Naive thymus-derived CD8-positive, alpha-beta T cell (primary cell): ENCODE data around the gene CTPS2. TPM values are rescaled to one million over a fixed set of nuclear protein-coding genes. Genes with fewer than 3 reads are reported as not detected.
"Not testable (repeated sequence)": the region's sequence is repeated elsewhere in the genome, so short reads cannot be mapped to it uniquely, and the experiment has no call there.

ENCODE experiments used
- ATAC-seq, 2 donors: fragments of 150-1000 bp; cut with Tn5 transposase in 1 of 2; sonication (Bioruptor Pico), chemical (Tn5 transposase) in 1 of 2; 1 replicate in 1 of 2; 2 replicates in 1 of 2; pipeline ENCODE4 v1.10.0; 2021; ENCODE audit warnings: mild to moderate bottlenecking in 2 of 2, moderate library complexity in 2 of 2
- POLR2A ChIA-PET: fragments of 350-600 bp; sonication (Branson Sonifier 250); formaldehyde crosslinking; loops from one replicate; lab custom pipeline; 2021; ENCODE audit warnings: antibody characterized with exemption; lab: Charles Lee
- DNase-seq, 10 donors: peaks; one replicate each; pipeline versions ENCODE4 v3.0.0 to v3.0.0-alpha.2; 2020 to 2022
- H3K27ac Mint-ChIP-seq, 10 donors: one replicate each; pipeline ENCODE4 v1.8.0; 2020 to 2022; ENCODE audit warnings: mild to moderate bottlenecking in 10 of 10, mixed read lengths in 10 of 10, moderate library complexity in 4 of 10, inconsistent platforms in 1 of 10
- H3K27me3 Mint-ChIP-seq, 5 donors: one replicate each; pipeline ENCODE4 v1.8.0; 2021 to 2022; ENCODE audit warnings: mixed read lengths in 5 of 5
- H3K36me3 Mint-ChIP-seq, 3 donors: one replicate each; pipeline ENCODE4 v1.8.0; 2020 to 2022; ENCODE audit warnings: mixed read lengths in 3 of 3, mild to moderate bottlenecking in 2 of 3, inconsistent platforms in 1 of 3
- H3K4me1 Mint-ChIP-seq, 4 donors: one replicate each; pipeline ENCODE4 v1.8.0; 2021 to 2022; ENCODE audit warnings: mixed read lengths in 4 of 4
- H3K4me3 Mint-ChIP-seq, 10 donors: one replicate each; pipeline ENCODE4 v1.8.0; 2020 to 2022; ENCODE audit warnings: mild to moderate bottlenecking in 10 of 10, mixed read lengths in 10 of 10, moderate library complexity in 6 of 10, inconsistent platforms in 1 of 10
- H3K9me3 Mint-ChIP-seq, 9 donors: one replicate each; pipeline ENCODE4 v1.8.0; 2020 to 2022; ENCODE audit warnings: mixed read lengths in 9 of 9, mild to moderate bottlenecking in 3 of 9, inconsistent platforms in 1 of 9, moderate library complexity in 1 of 9
- polyA plus RNA-seq, 3 donors: library from polyadenylated mRNA; unstranded; fragments of 300-500 nt; fragmentation: Illumina TruSeq; gene quantifications; one replicate each; pipeline ENCODE4 v1.2.3, GENCODE V29; 2021
- total RNA-seq, 8 experiments: library from RNA in 2 of 8; stranded (reverse) in 2 of 8; gene quantifications; one replicate each; pipeline ENCODE4 v1.2.3 and lab custom pipeline; 2021 to 2026

The CTPS2 gene
- total and polyA plus RNA-seq, 5 experiments from 2014 or later, result 4.3 to 8.2 (median 5.0) TPM

DNA sequence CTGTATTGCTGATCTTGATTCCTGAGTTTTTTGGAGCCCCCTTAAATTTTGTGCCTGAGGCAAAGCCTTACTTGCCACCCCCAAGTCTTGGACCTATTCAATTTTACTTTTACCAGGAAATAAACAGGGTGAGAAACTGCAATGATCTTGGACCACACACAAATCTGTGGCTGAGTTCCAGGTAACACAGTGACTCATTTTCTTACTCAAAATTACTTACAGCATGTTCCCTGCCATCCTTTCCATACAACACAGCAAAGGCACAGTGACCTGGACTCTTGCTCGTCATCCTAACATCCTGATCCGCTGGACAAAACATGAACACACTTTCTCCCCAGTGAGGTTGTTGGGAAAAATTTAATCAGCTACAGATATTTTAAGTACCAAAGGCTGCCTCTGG, 123.3 kb downstream of the CTPS2 start:
- no peak overlapping the region for H3K27ac Mint-ChIP-seq
- DNase-seq (no peak), ATAC-seq (no peak)
- POLR2A ChIA-PET, result no interaction called here
- no peaks in the 10 kb centered on the region for H3K9me3 Mint-ChIP-seq
- no peak overlapping the region for H3K4me3 Mint-ChIP-seq
- peaks cover 10 to 25% (median 14%) of the 10 kb centered on the region in 3 donors for H3K36me3 Mint-ChIP-seq
- peaks cover 3 to 14% (median 8%) of the 10 kb centered on the region in 4 donors for H3K4me1 Mint-ChIP-seq
- H3K27me3 Mint-ChIP-seq, result no peaks in the 10 kb centered on the region

DNA sequence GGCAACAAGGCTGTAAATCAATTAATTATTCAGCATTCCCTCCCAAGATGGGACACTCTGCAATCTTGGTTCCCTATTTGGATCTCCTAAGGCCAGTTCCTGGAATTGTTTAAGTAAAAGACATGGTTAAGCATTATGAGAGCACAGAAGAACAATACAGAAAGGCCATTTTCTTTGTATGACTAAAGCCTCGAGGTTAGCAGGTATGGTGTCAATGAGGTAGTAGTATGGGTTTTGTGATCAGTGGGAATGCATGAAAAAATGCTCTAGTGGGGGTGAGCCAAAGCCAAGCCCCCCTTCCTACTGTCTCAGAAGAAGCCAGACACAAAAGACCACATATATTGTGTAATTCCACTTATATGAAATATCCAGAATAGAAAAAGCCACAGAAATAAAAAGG, 124.2 kb downstream of the CTPS2 start:
- H3K36me3 Mint-ChIP-seq, result peaks cover 10 to 25% (median 14%) of the 10 kb centered on the region in 3 donors
- H3K27ac Mint-ChIP-seq, result no peak overlapping the region

DNA sequence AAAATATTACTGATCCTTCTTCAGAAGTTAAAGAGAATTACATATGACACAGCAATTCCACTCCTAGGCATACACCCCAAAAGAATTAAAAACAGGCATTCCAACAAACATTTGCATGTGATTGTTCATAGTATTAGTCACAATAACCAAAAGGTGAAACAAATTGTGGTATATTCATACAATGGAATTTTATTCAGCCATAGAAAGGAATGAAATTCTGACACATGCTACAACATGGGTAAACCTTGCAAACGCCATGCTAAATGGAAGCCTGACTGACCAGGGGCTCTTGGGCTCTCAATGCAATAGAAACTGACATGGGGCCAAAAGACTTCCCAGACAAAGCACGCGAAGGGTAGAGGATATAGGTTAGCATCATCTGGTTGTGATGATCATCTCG, 124.6 kb downstream of the CTPS2 start:
- ATAC-seq (no peak), DNase-seq (no peak)
- H3K4me1 Mint-ChIP-seq, result peaks cover 0 to under 1% (median under 1%) of the 10 kb centered on the region in 4 donors
- H3K27me3 Mint-ChIP-seq, result no peaks in the 10 kb centered on the region
- peaks cover 0 to 8% (median 0%) of the 10 kb centered on the region in 9 donors for H3K9me3 Mint-ChIP-seq
- H3K36me3 Mint-ChIP-seq, result peaks cover 10 to 25% (median 14%) of the 10 kb centered on the region in 3 donors
- H3K27ac Mint-ChIP-seq, result no peak overlapping the region
- no peak overlapping the region for H3K4me3 Mint-ChIP-seq
- POLR2A ChIA-PET, result no interaction called here

More for the DNA sequence above, 124.2 kb downstream of the CTPS2 start:
- DNase-seq (no peak), ATAC-seq (no peak)
- POLR2A ChIA-PET, result no interaction called here
- Mint-ChIP-seq H3K27me3 (no peaks in the 10 kb centered on the region), H3K4me1 (peaks cover 0 to 5% (median 1%) of the 10 kb centered on the region in 4 donors), H3K4me3 (no peak overlapping the region), H3K9me3 (peaks cover 0 to 6% (median 0%) of the 10 kb centered on the region in 9 donors)

DNA sequence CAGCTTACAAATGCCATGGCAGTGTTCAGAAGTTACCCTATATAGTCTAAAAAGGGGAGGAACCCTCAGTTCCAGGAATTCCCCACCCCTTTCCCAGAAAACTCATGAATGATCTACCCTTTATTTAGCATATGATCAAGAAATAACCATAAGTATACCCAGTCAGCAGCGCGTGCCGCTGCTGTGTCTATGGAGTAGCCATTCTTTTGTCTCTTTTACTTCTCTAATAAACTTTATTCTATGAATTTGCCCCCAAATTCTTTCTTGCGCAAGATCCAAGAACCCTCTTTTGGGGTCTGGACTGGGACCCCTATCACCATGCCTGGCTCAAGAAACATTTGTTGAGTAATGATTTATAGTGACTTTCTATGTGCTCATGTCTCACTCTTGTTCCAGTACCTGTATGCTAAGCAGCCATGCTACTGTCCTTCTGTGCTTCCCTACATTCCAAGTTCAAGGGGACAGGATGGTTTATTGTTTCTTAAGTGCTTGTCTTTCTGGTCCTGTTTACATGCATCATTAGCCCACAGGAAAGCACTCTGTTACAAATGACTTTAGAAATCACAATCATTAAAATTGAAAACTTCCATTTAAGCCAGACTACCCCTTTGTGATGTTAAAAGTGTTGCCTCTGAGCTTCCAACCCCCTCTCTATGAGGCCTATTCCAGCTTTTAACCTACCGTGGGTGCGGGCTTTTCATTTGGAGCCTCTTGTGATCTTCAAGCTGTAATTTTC, 125.9 kb downstream of the CTPS2 start:
- Mint-ChIP-seq H3K36me3 (peaks cover 9 to 22% (median 10%) of the 10 kb centered on the region in 3 donors), H3K27me3 (no peaks in the 10 kb centered on the region), H3K27ac (no peak overlapping the region), H3K4me1 (no peaks in the 10 kb centered on the region), H3K9me3 (peaks cover 0 to 18% (median 0%) of the 10 kb centered on the region in 9 donors), H3K4me3 (no peak overlapping the region)
- DNase-seq, result no peak
- POLR2A ChIA-PET, result no interaction called here
- ATAC-seq, result no peak

DNA sequence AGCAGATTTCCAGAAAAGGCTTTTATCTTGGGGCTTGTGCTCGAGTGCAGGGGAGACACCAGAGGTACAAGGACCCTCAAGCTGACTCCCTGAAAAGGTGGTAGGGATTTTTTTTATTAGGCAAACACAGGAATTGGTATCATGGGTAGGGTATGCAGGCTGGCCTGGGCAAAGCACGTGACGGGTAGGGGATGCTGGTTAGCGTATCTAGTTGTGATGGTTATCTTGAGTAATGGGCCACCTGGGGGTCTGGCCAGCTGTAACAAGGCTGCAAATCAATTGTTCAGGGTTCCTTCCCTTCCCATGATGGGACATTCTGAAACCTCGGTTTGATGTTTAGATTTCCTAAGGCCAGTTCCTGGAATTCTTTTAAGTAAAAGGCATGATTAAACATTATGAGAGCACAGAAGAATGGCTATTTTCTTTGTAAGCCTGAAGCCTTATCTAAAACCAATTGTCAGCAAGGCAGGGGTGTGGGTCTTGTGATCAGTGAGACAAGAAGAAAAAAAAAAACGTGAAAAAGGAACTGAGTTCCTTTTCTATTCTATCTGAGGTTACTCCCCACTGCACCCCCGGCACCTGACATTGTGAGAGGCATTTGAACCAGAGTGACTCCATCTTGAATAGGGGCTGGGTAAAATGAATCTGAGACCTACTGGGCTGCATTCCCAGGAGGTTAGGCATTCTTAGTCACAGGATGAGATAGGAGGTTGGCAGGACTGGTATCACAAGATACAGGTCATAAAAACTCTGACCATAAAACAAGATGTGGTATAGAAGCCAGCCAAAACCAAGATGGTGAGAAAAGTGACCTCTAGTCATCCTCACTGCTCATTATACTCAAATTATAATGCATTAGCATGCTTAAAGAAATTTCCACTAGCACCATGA, 126.7 kb downstream of the CTPS2 start:
- peak overlapping the region in 1 of 10 donors; percentile 5 for H3K27ac Mint-ChIP-seq
- peaks cover 9 to 17% (median 10%) of the 10 kb centered on the region in 3 donors for H3K36me3 Mint-ChIP-seq
- H3K27me3 Mint-ChIP-seq, result no peaks in the 10 kb centered on the region
- DNase-seq (no peak), ATAC-seq (no peak)
- no peak overlapping the region for H3K4me3 Mint-ChIP-seq
- H3K4me1 Mint-ChIP-seq, result no peaks in the 10 kb centered on the region
- POLR2A ChIA-PET, result no interaction called here
- H3K9me3 Mint-ChIP-seq, result peaks cover 0 to 25% (median 0%) of the 10 kb centered on the region in 9 donors

DNA sequence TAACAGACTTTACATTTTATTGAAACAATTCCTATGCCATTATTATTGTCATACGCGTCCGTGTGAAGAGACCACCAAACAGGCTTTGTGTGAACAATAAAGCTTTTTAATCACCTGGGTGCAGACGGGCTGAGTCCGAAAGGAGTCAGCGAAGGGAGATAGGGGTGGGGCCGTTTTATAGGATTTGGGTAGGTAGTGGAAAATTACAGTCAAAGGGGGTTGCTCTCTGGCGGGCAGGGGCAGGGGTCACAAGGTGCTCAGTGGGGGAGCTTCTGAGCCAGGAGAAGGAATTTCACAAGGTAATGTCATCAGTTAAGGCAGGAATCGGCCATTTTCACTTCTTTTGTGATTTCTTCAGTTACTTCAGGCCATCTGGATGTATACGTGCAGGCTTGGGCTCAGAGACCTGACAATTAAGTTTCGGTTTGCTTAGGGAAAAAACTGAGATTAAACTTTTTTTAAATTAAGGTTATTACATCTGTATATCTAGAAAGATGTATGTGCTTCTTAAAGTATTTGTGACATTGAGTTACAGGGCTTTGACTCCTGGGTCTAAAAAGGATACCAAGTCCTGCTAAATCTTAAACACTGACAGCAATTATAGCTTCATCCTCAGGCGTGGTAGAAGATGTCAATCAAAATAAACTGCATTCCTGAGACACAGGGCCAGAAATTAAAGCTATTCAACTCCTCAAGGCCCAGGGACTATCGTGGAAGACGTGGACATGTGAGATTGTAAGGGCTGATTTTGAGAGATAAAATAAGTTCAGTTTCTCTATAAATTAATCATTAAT, 132.3 kb downstream of the CTPS2 start:
- Mint-ChIP-seq H3K27ac (peak overlapping the region in 2 of 10 donors; percentile 37 to 45), H3K9me3 (peaks cover 0 to 30% (median 0%) of the 10 kb centered on the region in 9 donors)
- H3K36me3 Mint-ChIP-seq, H3K4me1 Mint-ChIP-seq, H3K27me3 Mint-ChIP-seq, H3K4me3 Mint-ChIP-seq, ATAC-seq, DNase-seq: not testable (repeated sequence)
- POLR2A ChIA-PET, result interaction anchor here (0.6 kb wide), 1 partner anchor 134 kb away, joined by 4 read pairs; no protein-coding TSS in a partner anchor

DNA sequence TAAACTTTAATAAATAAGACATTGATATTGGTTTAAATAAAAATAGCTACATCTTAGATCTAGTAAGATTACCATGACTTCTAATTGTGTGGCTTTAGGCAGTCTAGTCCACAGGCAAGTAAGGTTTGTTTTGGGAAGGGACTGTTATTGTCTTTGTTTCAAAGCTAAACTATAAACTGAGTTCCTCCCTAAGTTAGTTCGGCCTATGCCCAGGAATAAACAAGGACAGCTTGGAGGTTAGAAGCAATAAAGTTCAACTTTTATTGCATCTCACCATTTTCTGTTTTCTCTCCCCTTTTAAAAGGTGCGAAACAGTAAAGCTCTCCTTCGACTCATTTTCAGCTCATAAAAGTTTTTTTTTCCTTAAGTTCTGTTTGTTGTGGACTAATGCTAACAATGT, 133.0 kb downstream of the CTPS2 start:
- POLR2A ChIA-PET, result interaction anchor here (0.6 kb wide), 2 partner anchors 16 to 134 kb away, joined by 4 to 5 read pairs; no protein-coding TSS in a partner anchor
- no peak overlapping the region for H3K4me3 Mint-ChIP-seq
- peaks cover 0 to 30% (median 0%) of the 10 kb centered on the region in 9 donors for H3K9me3 Mint-ChIP-seq
- peaks cover 0 to 9% (median 0%) of the 10 kb centered on the region in 3 donors for H3K36me3 Mint-ChIP-seq
- peak overlapping the region in 1 of 10 donors; percentile 37 for H3K27ac Mint-ChIP-seq
- DNase-seq (no peak), ATAC-seq (no peak)
- H3K27me3 Mint-ChIP-seq, result no peaks in the 10 kb centered on the region
- H3K4me1 Mint-ChIP-seq, result no peaks in the 10 kb centered on the region

DNA sequence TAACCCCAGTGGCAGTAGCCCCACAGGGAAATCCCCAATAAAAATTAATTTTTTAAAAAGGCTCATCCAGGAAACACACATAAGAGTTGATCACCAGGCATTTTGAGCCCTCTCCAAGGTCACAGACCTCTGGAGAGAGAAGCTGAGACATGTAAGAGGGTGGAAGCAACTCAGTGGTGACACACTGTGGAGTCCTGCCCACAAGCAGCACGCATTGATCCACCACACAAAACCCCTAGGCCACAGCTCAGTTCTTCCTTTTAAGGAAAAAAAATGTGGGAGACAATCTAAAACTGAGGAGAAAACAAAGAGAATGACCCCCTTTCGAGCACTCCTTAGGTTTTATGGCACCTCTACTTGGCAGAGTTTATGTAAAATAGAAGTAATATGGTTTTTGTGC, 134.3 kb downstream of the CTPS2 start:
- no peak for DNase-seq
- H3K27me3 Mint-ChIP-seq, result no peaks in the 10 kb centered on the region
- H3K27ac Mint-ChIP-seq, result no peak overlapping the region
- peaks cover 0 to 9% (median 0%) of the 10 kb centered on the region in 3 donors for H3K36me3 Mint-ChIP-seq
- peaks cover 0 to 3% (median 0%) of the 10 kb centered on the region in 4 donors for H3K4me1 Mint-ChIP-seq
- ATAC-seq, result no peak
- peaks cover 0 to 26% (median 0%) of the 10 kb centered on the region in 9 donors for H3K9me3 Mint-ChIP-seq
- POLR2A ChIA-PET, result no interaction called here
- no peak overlapping the region for H3K4me3 Mint-ChIP-seq

DNA sequence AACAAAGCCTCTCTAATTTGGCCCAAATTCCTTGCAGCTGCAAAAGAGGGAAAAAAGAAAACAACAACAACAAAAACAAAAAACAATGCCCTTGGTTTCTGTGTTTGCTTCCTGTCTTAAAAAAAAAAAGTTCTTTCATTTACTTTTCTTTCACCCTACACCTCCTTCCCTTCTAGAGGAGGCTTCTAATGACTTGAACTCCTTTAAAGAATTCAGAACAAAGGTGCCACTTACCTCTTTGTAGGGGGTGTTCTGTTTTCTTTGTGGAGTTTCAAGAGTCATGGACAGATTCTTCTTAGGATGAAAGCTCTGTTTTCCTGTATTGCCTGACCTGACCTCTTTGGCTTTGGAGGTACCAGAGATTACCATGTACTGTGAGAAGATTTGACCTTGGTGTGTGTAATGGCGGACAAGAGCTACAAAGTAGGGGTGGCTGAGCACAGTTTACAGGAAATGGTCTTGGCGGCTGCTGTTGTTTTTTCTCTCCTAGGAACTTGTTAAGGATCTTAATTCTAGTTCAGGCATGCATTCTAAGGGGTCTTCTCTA, 134.9 kb downstream of the CTPS2 start:
- H3K4me3 Mint-ChIP-seq, result no peak overlapping the region
- ATAC-seq (no peak), DNase-seq (no peak)
- POLR2A ChIA-PET, result no interaction called here
- H3K27me3 Mint-ChIP-seq, result no peaks in the 10 kb centered on the region
- H3K36me3 Mint-ChIP-seq, result peaks cover 0 to 9% (median 0%) of the 10 kb centered on the region in 3 donors
- peaks cover 0 to 3% (median 0%) of the 10 kb centered on the region in 4 donors for H3K4me1 Mint-ChIP-seq
- H3K9me3 Mint-ChIP-seq, result peaks cover 0 to 19% (median 0%) of the 10 kb centered on the region in 9 donors
- H3K27ac Mint-ChIP-seq, result no peak overlapping the region

DNA sequence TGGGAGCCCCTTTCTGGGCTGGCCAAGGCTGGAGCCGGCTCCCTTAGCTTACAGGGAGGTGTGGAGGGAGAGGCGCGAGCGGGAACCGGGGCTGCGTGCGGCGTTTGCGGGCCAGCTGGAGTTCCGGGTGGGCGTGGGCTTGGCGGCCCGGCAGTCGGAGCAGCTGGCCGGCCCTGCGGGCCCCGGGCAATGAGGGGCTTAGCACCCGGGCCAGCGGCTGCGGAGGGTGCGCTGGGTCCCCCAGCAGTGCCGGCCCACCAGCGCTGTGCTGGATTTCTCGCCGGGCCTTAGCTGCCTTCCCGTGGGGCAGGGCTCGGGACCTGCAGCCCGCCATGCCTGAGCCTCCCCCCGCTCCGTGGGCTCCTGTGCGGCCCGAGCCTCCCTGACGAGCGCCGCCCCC, 137.1 kb downstream of the CTPS2 start:
- DNase-seq, H3K4me3 Mint-ChIP-seq, H3K4me1 Mint-ChIP-seq, H3K9me3 Mint-ChIP-seq, H3K27me3 Mint-ChIP-seq, H3K36me3 Mint-ChIP-seq, H3K27ac Mint-ChIP-seq, POLR2A ChIA-PET, ATAC-seq: not testable (repeated sequence)

DNA sequence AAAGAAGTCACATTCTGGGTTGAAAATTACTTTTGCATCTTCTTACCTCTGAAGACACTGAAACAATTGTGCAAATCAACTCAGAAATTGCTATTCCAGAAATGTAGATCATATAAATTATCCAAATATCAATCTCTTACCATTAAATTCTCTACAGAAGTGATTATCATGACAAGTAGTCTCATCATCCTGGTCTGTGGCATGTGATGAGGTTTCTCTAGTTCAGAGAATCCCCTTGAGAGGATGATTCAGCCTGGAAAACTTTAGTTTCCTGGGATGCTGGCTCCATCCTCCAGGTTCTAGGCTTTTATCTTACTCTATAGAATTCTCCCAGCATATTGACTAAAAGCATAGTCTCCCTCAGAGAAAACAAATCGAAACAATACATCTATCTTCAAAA, 138.7 kb downstream of the CTPS2 start:
- H3K4me3 Mint-ChIP-seq, result no peak overlapping the region
- no peaks in the 10 kb centered on the region for H3K9me3 Mint-ChIP-seq
- POLR2A ChIA-PET, result no interaction called here
- no peak overlapping the region for H3K27ac Mint-ChIP-seq
- no peak for DNase-seq
- H3K36me3 Mint-ChIP-seq, result no peaks in the 10 kb centered on the region
- H3K4me1 Mint-ChIP-seq, result peaks cover 0 to 3% (median 0%) of the 10 kb centered on the region in 4 donors
- no peak for ATAC-seq
- H3K27me3 Mint-ChIP-seq, result no peaks in the 10 kb centered on the region

DNA sequence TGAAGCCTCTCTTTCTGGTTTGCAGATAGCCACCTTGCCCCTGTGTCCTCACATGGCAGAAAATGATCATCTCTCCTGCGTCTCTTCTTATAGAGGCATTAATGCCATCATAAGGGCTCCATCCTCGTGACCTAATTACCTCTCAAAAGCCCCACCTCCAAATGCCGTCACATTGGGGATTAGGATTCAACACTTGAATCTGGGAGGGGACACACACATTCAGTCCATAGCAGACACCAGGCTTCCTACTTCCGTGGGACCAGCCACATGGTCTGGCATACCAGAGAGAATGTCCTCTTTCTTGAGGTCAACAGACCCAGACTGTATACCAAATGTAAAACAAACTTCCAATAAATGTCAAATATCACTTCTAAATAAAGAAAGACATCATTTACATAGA, 144.8 kb downstream of the CTPS2 start:
- Mint-ChIP-seq H3K27me3 (no peaks in the 10 kb centered on the region), H3K4me1 (no peaks in the 10 kb centered on the region), H3K4me3 (no peak overlapping the region), H3K27ac (no peak overlapping the region), H3K9me3 (no peaks in the 10 kb centered on the region), H3K36me3 (no peaks in the 10 kb centered on the region)
- POLR2A ChIA-PET, result no interaction called here
- DNase-seq (no peak), ATAC-seq (no peak)
